Measurements from ENCODE around the gene PHF21A.

GRCh38 chr11:46048198-46048597, 73.1 kb downstream of the PHF21A start:
- TF ChIP-seq CTCF (IDR thresholded peaks at IDR 0.05) (no peak), POLR2A (IDR thresholded peaks at IDR 0.05) (no peak), EP300 (IDR thresholded peaks at IDR 0.05) (no peak)
